ENCODE measurements around the gene TM2D3. TPM values are rescaled to one million over a fixed set of nuclear protein-coding genes. Genes with fewer than 3 reads are reported as not detected.
A peak's percentile ranks its signal among the peaks of the same experiment; 100 is the strongest.

TM2D3 gene
- total and polyA plus RNA-seq, 2 experiments from 2014 or later: 49.0 to 58.3 TPM

GRCh38 chr15:101652786-101653430, 727 bp upstream of the TM2D3 start:
- H3K9me3 ChIP-seq (ENCODE audit: low read depth): no peaks in the 10 kb centered on the region
- peaks cover 39% of the 10 kb centered on the region for H3K79me2 ChIP-seq (ENCODE audit: insufficient read depth)
- H3K4me1 ChIP-seq (ENCODE audit: insufficient read depth): peaks cover 32% of the 10 kb centered on the region
- H3K4me3 ChIP-seq: peak overlapping the region; percentile 96
- DNase-seq: peak; percentile 89
- no peaks in the 10 kb centered on the region for H4K20me1 ChIP-seq (ENCODE audit: insufficient read depth)
- no peak for TF ChIP-seq EZH2phosphoT487 (IDR thresholded peaks at IDR 0.05; ENCODE audit: insufficient read depth, low read depth)
- TF ChIP-seq EZH2 (IDR thresholded peaks at IDR 0.05; ENCODE audit: insufficient read depth, poor library complexity, severe bottlenecking): no peak
- H3K27ac ChIP-seq: peak overlapping the region; percentile 92
- 1 to 2% methylated on average over 36 to 42 of the region's 42 CpGs for WGBS, 2 experiments (ENCODE audit: low coverage in 1 of 2, low lambda C conversion rate in 2 of 2, missing lambda C conversion rate in 2 of 2)
- H3K36me3 ChIP-seq (ENCODE audit: low read depth): peaks cover 5% of the 10 kb centered on the region; the same call in 1 of the 2 replicates
- H3K27me3 ChIP-seq (replicated peaks; ENCODE audit: insufficient read depth): no peaks in the 10 kb centered on the region
- H3K9ac ChIP-seq: peak overlapping the region; percentile 97
- peak overlapping the region; percentile 87 for H3K4me2 ChIP-seq (ENCODE audit: unreplicated experiment)
- in situ Hi-C loops (cut with MboI): no loop called here
- H2AFZ ChIP-seq: peak overlapping the region; percentile 79
- no peaks in the 10 kb centered on the region for H3K9me2 ChIP-seq (ENCODE audit: insufficient read depth)
- H3F3A ChIP-seq (ENCODE audit: insufficient read depth): peaks cover 29% of the 10 kb centered on the region

GRCh38 chr15:101651554-101652097, 555 bp downstream of the TM2D3 start:
- 0% methylated on average over 29 to 30 of the region's 32 CpGs for WGBS, 2 experiments (ENCODE audit: low coverage in 1 of 2, low lambda C conversion rate in 2 of 2, missing lambda C conversion rate in 2 of 2)
- Histone ChIP-seq H3K36me3 (ENCODE audit: low read depth) (peaks cover 16% of the 10 kb centered on the region; the same call in 1 of the 2 replicates), H4K20me1 (ENCODE audit: insufficient read depth) (no peaks in the 10 kb centered on the region), H3K9me3 (ENCODE audit: low read depth) (no peaks in the 10 kb centered on the region), H3F3A (ENCODE audit: insufficient read depth) (peaks cover 29% of the 10 kb centered on the region), H3K4me1 (ENCODE audit: insufficient read depth) (peaks cover 32% of the 10 kb centered on the region), H2AFZ (peak overlapping the region; percentile 76), H3K4me3 (peak overlapping the region; percentile 96), H3K27me3 (replicated peaks; ENCODE audit: insufficient read depth) (no peaks in the 10 kb centered on the region), H3K79me2 (ENCODE audit: insufficient read depth) (peaks cover 52% of the 10 kb centered on the region), H3K9me2 (ENCODE audit: insufficient read depth) (no peaks in the 10 kb centered on the region), H3K4me2 (ENCODE audit: unreplicated experiment) (peak overlapping the region; percentile 97), H3K9ac (peak overlapping the region; percentile 97), H3K27ac (peak overlapping the region; percentile 92)
- TF ChIP-seq EZH2phosphoT487 (IDR thresholded peaks at IDR 0.05; ENCODE audit: insufficient read depth, low read depth) (no peak), EZH2 (IDR thresholded peaks at IDR 0.05; ENCODE audit: insufficient read depth, poor library complexity, severe bottlenecking) (no peak)
- in situ Hi-C loops (cut with MboI): no loop called here
- DNase-seq: no peak

- H2AFZ ChIP-seq: no peak overlapping the region
- peak overlapping the region; percentile 92; the same call in 1 of the 2 replicates for H3K27ac ChIP-seq
- H3K4me2 ChIP-seq (ENCODE audit: unreplicated experiment): peak overlapping the region; percentile 97
- peaks cover 31% of the 10 kb centered on the region for H3K36me3 ChIP-seq (ENCODE audit: low read depth)
- H3F3A ChIP-seq (ENCODE audit: insufficient read depth): peaks cover 29% of the 10 kb centered on the region
- in situ Hi-C loops (cut with MboI): no loop called here
- peaks cover 62% of the 10 kb centered on the region for H3K79me2 ChIP-seq (ENCODE audit: insufficient read depth)
- WGBS, 2 experiments (ENCODE audit: low coverage in 1 of 2, low lambda C conversion rate in 2 of 2, missing lambda C conversion rate in 2 of 2): 49 to 52% methylated on average over 5 of the region's 5 CpGs
- peak overlapping the region; percentile 97 for H3K9ac ChIP-seq
- no peak for DNase-seq
- H4K20me1 ChIP-seq (ENCODE audit: insufficient read depth): no peaks in the 10 kb centered on the region
- no peaks in the 10 kb centered on the region for H3K9me3 ChIP-seq (ENCODE audit: low read depth)
- TF ChIP-seq EZH2 (IDR thresholded peaks at IDR 0.05; ENCODE audit: insufficient read depth, poor library complexity, severe bottlenecking) (no peak), EZH2phosphoT487 (IDR thresholded peaks at IDR 0.05; ENCODE audit: insufficient read depth, low read depth) (no peak)
- peaks cover 32% of the 10 kb centered on the region for H3K4me1 ChIP-seq (ENCODE audit: insufficient read depth)
- H3K4me3 ChIP-seq: peak overlapping the region; percentile 96
- no peaks in the 10 kb centered on the region for H3K27me3 ChIP-seq (replicated peaks; ENCODE audit: insufficient read depth)
- H3K9me2 ChIP-seq (ENCODE audit: insufficient read depth): no peaks in the 10 kb centered on the region
Observed at GRCh38 chr15:101650145-101650544, 2.0 kb downstream of the TM2D3 start.

- Histone ChIP-seq H3K79me2 (ENCODE audit: insufficient read depth) (peaks cover 62% of the 10 kb centered on the region), H3K36me3 (ENCODE audit: low read depth) (peaks cover 39% of the 10 kb centered on the region)
- in situ Hi-C loops (cut with MboI): no loop called here
Observed at GRCh38 chr15:101648356-101648755, 3.8 kb downstream of the TM2D3 start.

More at GRCh38 chr15:101648356-101648755, 3.8 kb downstream of the TM2D3 start:
- no peak overlapping the region for H2AFZ ChIP-seq
- TF ChIP-seq EZH2 (IDR thresholded peaks at IDR 0.05; ENCODE audit: insufficient read depth, poor library complexity, severe bottlenecking): no peak
- TF ChIP-seq EZH2phosphoT487 (IDR thresholded peaks at IDR 0.05; ENCODE audit: insufficient read depth, low read depth): no peak
- no peaks in the 10 kb centered on the region for H3K9me3 ChIP-seq (ENCODE audit: low read depth)
- no peak for DNase-seq
- WGBS, 2 experiments (ENCODE audit: low coverage in 1 of 2, low lambda C conversion rate in 2 of 2, missing lambda C conversion rate in 2 of 2): 96 to 98% methylated on average over 6 of the region's 6 CpGs
- no peak overlapping the region for H3K4me2 ChIP-seq (ENCODE audit: unreplicated experiment)
- H3K27ac ChIP-seq: no peak overlapping the region
- H3K9ac ChIP-seq: no peak overlapping the region
- H3K9me2 ChIP-seq (ENCODE audit: insufficient read depth): no peaks in the 10 kb centered on the region
- no peak overlapping the region for H3K4me3 ChIP-seq
- H3F3A ChIP-seq (ENCODE audit: insufficient read depth): peaks cover 17% of the 10 kb centered on the region
- peaks cover 23% of the 10 kb centered on the region for H3K4me1 ChIP-seq (ENCODE audit: insufficient read depth)
- no peaks in the 10 kb centered on the region for H4K20me1 ChIP-seq (ENCODE audit: insufficient read depth)
- H3K27me3 ChIP-seq (replicated peaks; ENCODE audit: insufficient read depth): no peaks in the 10 kb centered on the region

All from GM23248 (cell line).